DMS53 treated with DMSO at 0.1 percent for 48 hours (cell line): ENCODE measurements around the gene CRELD1.
"Not testable (repeated sequence)": the region's sequence is repeated elsewhere in the genome, so short reads cannot be mapped to it uniquely, and the experiment has no call there.

ENCODE experiments used
- DNase-seq: peaks from one replicate; lab custom pipeline; 2025; ENCODE audit not compliant: unreplicated experiment; lab: John Stamatoyannopoulos, UW

Gene CRELD1

GRCh38 chr3:9934235-9934621, 594 bp downstream of the CRELD1 start:
- DNase-seq, result no peak

GRCh38 chr3:9934993-9935392, 1.4 kb downstream of the CRELD1 start:
- no peak for DNase-seq

GRCh38 chr3:9935966-9936510, 2.4 kb downstream of the CRELD1 start:
- no peak for DNase-seq

- no peak for DNase-seq
Measured at GRCh38 chr3:9937486-9938238, 4.0 kb downstream of the CRELD1 start.

- DNase-seq, result no peak
Measured at GRCh38 chr3:9938966-9939365, 5.3 kb downstream of the CRELD1 start.

GRCh38 chr3:9939906-9940305, 6.3 kb downstream of the CRELD1 start:
- not testable (repeated sequence) for DNase-seq

- DNase-seq, result no peak
Measured at GRCh38 chr3:9940746-9941145, 7.1 kb downstream of the CRELD1 start.

- no peak for DNase-seq
Measured at GRCh38 chr3:9942164-9942563, 8.5 kb downstream of the CRELD1 start.

GRCh38 chr3:9942934-9943690, 9.5 kb downstream of the CRELD1 start:
- no peak for DNase-seq

- no peak for DNase-seq
Measured at GRCh38 chr3:9944271-9944670, 10.6 kb downstream of the CRELD1 start.

- DNase-seq, result no peak
Measured at GRCh38 chr3:9945358-9945757, 11.7 kb downstream of the CRELD1 start.

GRCh38 chr3:9946112-9947024, 12.7 kb downstream of the CRELD1 start:
- DNase-seq, result peak; percentile 45

GRCh38 chr3:9947025-9947995, 13.7 kb downstream of the CRELD1 start:
- no peak for DNase-seq

- no peak for DNase-seq
Measured at GRCh38 chr3:9948586-9948985, 15.0 kb downstream of the CRELD1 start.

GRCh38 chr3:9949115-9949514, 15.5 kb downstream of the CRELD1 start:
- DNase-seq, result no peak

- no peak for DNase-seq
Measured at GRCh38 chr3:9949626-9950025, 16.0 kb downstream of the CRELD1 start.

- DNase-seq, result no peak
Measured at GRCh38 chr3:9951126-9951525, 17.5 kb downstream of the CRELD1 start.

GRCh38 chr3:9951598-9951961, 17.9 kb downstream of the CRELD1 start:
- no peak for DNase-seq

GRCh38 chr3:9951962-9952805, 18.6 kb downstream of the CRELD1 start, which contains the start of gene PRRT3:
Gene PRRT3 (minus strand): TSS chr3:9952408. CDS start chr3:9950115, 2,293 bp downstream.
- DNase-seq, result peak; percentile 6
